Fibroblast of lung (primary cell): ENCODE results near the gene HSD3B7. TPM values are rescaled to one million over a fixed set of nuclear protein-coding genes. Genes with fewer than 3 reads are reported as not detected.

Experiments used
- DNase-seq, 2 donors: peaks; one replicate each; pipeline versions ENCODE4 v3.0.0 to v3.0.0-alpha.2; 2010; ENCODE audit warnings: low read depth in 2 of 2
- H2AFZ ChIP-seq: 2 replicates; pipeline ENCODE4 v1.5.1; 2012; ENCODE audit warnings: low read length, control low read depth, inconsistent platforms
- H3K27ac ChIP-seq: 2 replicates; pipeline ENCODE4 v1.5.1; 2011; ENCODE audit warnings: low read length, control low read depth; ENCODE audit not compliant: insufficient read depth
- H3K27me3 ChIP-seq: 2 replicates; pipeline ENCODE4 v1.5.1; 2011; ENCODE audit warnings: mild to moderate bottlenecking, low read length; ENCODE audit not compliant: control insufficient read depth, insufficient read depth
- H3K36me3 ChIP-seq: 2 replicates; pipeline ENCODE4 v1.5.1; 2011; ENCODE audit warnings: low read length; ENCODE audit not compliant: control insufficient read depth, insufficient read depth
- H3K4me1 ChIP-seq: 2 replicates; pipeline ENCODE4 v1.5.1; 2011; ENCODE audit warnings: low read length; ENCODE audit not compliant: control insufficient read depth, insufficient read depth; ENCODE audit errors: extremely low read depth
- H3K4me2 ChIP-seq: 2 replicates; pipeline ENCODE4 v1.5.1; 2011; ENCODE audit warnings: low read length, control low read depth; ENCODE audit not compliant: insufficient read depth; ENCODE audit errors: extremely low read depth
- H3K4me3 ChIP-seq, 4 experiments: fragments of 200-600 bp in 1 of 4; sonication (generic) in 1 of 4; replicated peaks in 1 of 4; 2 replicates each; pipeline ENCODE4 v1.5.1; 2011 to 2016; ENCODE audit warnings: low read length in 4 of 4, low read depth in 3 of 4, mild to moderate bottlenecking in 3 of 4, control low read depth in 2 of 4, inconsistent platforms in 1 of 4, mixed read lengths in 1 of 4; ENCODE audit not compliant: insufficient read depth in 1 of 4; ENCODE audit errors: control extremely low read depth in 1 of 4
- H3K79me2 ChIP-seq: 2 replicates; pipeline ENCODE4 v1.5.1; 2012; ENCODE audit warnings: mild to moderate bottlenecking, low read length, inconsistent platforms; ENCODE audit not compliant: control insufficient read depth, insufficient read depth
- H3K9ac ChIP-seq: 2 replicates; pipeline ENCODE4 v1.5.1; 2011; ENCODE audit warnings: mild to moderate bottlenecking, low read length, control low read depth; ENCODE audit not compliant: insufficient read depth
- H3K9me3 ChIP-seq: 2 replicates; pipeline ENCODE4 v1.5.1; 2012; ENCODE audit warnings: low read depth, low read length; ENCODE audit not compliant: control insufficient read depth, insufficient read depth
- H4K20me1 ChIP-seq: 2 replicates; pipeline ENCODE4 v1.5.1; 2011; ENCODE audit warnings: low read length; ENCODE audit not compliant: control insufficient read depth, insufficient read depth; ENCODE audit errors: extremely low read depth
- EZH2 ChIP-seq: IDR thresholded peaks from 2 replicates; pipeline ENCODE4 v1.5.1; 2012; ENCODE audit warnings: low read length, control low read depth, mild to moderate bottlenecking; ENCODE audit errors: missing control alignments
- polyA plus RNA-seq, 2 donors: library from polyadenylated mRNA; depleted of rRNA in 1 of 2; stranded (reverse) in 1 of 2; unstranded in 1 of 2; fragments of >200 nt; gene quantifications; 2 replicates each; pipeline ENCODE4 v1.2.1, GENCODE V29; 2011 to 2012; ENCODE audit warnings: missing spikeins in 1 of 2
- total RNA-seq: library from RNA; depleted of rRNA; stranded (reverse); fragments of >200 nt; gene quantifications from 2 replicates; pipeline ENCODE4 v1.2.1, GENCODE V29; 2014
- TF ChIP-seq, protein P1 (sequence below), 2 donors: IDR thresholded peaks in 1 of 2; conservative IDR thresholded peaks in 1 of 2; 1 replicate in 1 of 2; 2 replicates in 1 of 2; pipeline ENCODE4 v1.5.1; 2011 to 2012; ENCODE audit warnings: low read length in 2 of 2, control low read depth in 1 of 2, inconsistent platforms in 1 of 2, low read depth in 1 of 2, mild to moderate bottlenecking in 1 of 2

Gene HSD3B7
- total and polyA plus RNA-seq, 2 donors (not counting 1 experiment from before 2014, with no cell fraction given): 13.2 to 47.9 TPM

DNA sequence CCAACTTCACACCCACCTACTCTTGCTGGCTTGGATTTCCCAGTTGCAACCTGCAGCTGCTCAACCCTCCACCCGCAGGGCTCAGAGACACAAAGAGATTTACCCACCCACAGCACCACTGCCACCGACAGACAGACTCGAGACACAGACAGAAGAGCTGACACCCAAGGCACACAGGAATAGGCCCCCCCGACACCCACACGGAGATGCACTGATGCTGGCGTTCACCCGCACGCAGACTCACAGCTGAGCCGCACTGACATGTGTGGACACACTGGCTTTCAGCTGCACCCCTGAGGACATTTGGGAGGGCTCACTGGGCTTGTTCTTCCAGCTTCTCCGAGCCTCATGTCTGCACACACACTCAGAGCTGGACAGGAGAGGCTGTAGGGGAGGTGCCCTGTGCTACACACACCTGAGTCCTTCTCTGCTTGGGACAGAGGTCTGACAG, 17.3 kb downstream of the HSD3B7 start:
- no peak for TF ChIP-seq EZH2
- TF ChIP-seq, protein P1, sequence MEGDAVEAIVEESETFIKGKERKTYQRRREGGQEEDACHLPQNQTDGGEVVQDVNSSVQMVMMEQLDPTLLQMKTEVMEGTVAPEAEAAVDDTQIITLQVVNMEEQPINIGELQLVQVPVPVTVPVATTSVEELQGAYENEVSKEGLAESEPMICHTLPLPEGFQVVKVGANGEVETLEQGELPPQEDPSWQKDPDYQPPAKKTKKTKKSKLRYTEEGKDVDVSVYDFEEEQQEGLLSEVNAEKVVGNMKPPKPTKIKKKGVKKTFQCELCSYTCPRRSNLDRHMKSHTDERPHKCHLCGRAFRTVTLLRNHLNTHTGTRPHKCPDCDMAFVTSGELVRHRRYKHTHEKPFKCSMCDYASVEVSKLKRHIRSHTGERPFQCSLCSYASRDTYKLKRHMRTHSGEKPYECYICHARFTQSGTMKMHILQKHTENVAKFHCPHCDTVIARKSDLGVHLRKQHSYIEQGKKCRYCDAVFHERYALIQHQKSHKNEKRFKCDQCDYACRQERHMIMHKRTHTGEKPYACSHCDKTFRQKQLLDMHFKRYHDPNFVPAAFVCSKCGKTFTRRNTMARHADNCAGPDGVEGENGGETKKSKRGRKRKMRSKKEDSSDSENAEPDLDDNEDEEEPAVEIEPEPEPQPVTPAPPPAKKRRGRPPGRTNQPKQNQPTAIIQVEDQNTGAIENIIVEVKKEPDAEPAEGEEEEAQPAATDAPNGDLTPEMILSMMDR (conservative IDR thresholded peaks at IDR 0.05 in 1 of 2, IDR thresholded peaks at IDR 0.05 in 1 of 2; ENCODE audit: low read depth in 1 of 2, low read length in 2 of 2): no peak
- Histone ChIP-seq H3K27ac (no peak overlapping the region), H3K4me2 (no peak overlapping the region), H3K4me1 (peaks cover 27% of the 10 kb centered on the region), H3K9me3 (no peaks in the 10 kb centered on the region), H3K36me3 (no peaks in the 10 kb centered on the region), H2AFZ (no peak overlapping the region), H3K27me3 (no peaks in the 10 kb centered on the region), H4K20me1 (no peaks in the 10 kb centered on the region), H3K9ac (no peak overlapping the region), H3K4me3 (no peak overlapping the region), H3K79me2 (no peaks in the 10 kb centered on the region)
- DNase-seq: no peak

DNA sequence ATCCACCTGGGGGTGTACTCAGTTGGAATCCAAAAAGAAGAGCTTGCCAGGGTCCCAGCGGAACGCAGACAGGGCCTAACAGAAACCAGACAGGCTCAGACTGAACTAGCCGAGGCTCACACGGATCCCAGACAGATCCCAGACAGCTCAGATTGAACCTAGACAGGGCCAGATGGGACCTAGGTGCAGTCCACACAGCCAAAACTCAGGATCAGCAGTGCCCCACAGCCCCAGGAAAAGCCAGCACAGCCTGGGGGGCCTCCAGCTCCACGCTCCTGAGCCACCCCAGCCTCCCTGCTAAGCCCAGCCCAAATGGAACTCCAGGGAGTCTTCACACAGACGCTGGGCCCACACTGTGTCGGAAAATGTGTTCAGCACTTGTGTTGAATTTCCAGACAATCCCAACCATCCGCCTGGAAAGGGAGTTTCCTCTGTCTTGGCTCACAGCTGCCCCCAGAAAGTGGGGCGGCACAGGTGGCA, 17.9 kb downstream of the HSD3B7 start:
- no peaks in the 10 kb centered on the region for H3K27me3 ChIP-seq
- H2AFZ ChIP-seq: no peak overlapping the region
- no peaks in the 10 kb centered on the region for H4K20me1 ChIP-seq
- H3K27ac ChIP-seq: no peak overlapping the region
- no peaks in the 10 kb centered on the region for H3K79me2 ChIP-seq
- H3K4me3 ChIP-seq: no peak overlapping the region
- H3K9ac ChIP-seq: no peak overlapping the region
- H3K4me2 ChIP-seq: no peak overlapping the region
- TF ChIP-seq, protein P1 (conservative IDR thresholded peaks at IDR 0.05 in 1 of 2, IDR thresholded peaks at IDR 0.05 in 1 of 2; ENCODE audit: low read depth in 1 of 2, low read length in 2 of 2): no peak
- no peak for TF ChIP-seq EZH2
- no peaks in the 10 kb centered on the region for H3K36me3 ChIP-seq
- H3K4me1 ChIP-seq: peaks cover 21% of the 10 kb centered on the region
- H3K9me3 ChIP-seq: no peaks in the 10 kb centered on the region
- DNase-seq: no peak

DNA sequence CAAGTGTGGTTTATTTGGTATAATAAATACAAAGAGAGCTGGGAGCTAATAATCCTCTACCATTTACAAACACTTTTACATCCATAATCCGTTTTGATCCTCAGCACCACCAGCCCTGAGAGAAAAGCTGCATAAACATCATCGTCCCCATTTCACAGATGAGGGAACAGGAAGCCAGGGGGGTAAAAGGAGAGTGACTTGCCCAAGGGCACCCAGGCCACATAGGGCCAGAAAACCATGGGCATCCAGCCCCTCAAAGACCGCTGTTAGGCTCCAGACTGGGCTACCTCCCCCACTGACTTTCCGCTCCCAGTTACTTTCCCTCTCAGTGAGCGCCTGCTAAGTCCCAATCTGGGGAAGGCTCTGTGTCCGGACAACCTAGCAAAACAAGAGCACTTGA, 18.7 kb downstream of the HSD3B7 start:
- H3K4me2 ChIP-seq: no peak overlapping the region
- no peak overlapping the region for H3K27ac ChIP-seq
- H3K9me3 ChIP-seq: no peaks in the 10 kb centered on the region
- H2AFZ ChIP-seq: no peak overlapping the region
- DNase-seq: no peak
- H3K4me1 ChIP-seq: peaks cover 13% of the 10 kb centered on the region
- no peak overlapping the region for H3K9ac ChIP-seq
- H3K36me3 ChIP-seq: no peaks in the 10 kb centered on the region
- H4K20me1 ChIP-seq: no peaks in the 10 kb centered on the region
- no peak overlapping the region for H3K4me3 ChIP-seq
- no peak for TF ChIP-seq EZH2
- TF ChIP-seq, protein P1 (conservative IDR thresholded peaks at IDR 0.05 in 1 of 2, IDR thresholded peaks at IDR 0.05 in 1 of 2; ENCODE audit: low read depth in 1 of 2, low read length in 2 of 2): no peak
- no peaks in the 10 kb centered on the region for H3K79me2 ChIP-seq
- no peaks in the 10 kb centered on the region for H3K27me3 ChIP-seq
